Fibroblast of villous mesenchyme (primary cell): Measurements from ENCODE around the gene FAM229A. TPM values are rescaled to one million over a fixed set of nuclear protein-coding genes. Genes with fewer than 3 reads are reported as not detected.

Source experiments
- DNase-seq: peaks from one replicate; pipeline ENCODE4 v3.0.0-alpha.2; 2010; ENCODE audit warnings: low read depth
- H3K4me3 ChIP-seq: 2 replicates; pipeline ENCODE4 v1.5.1; 2011; ENCODE audit warnings: low read depth, mild to moderate bottlenecking, low read length
- total RNA-seq: library from RNA; depleted of rRNA; stranded (reverse); fragments of >200 nt; gene quantifications from 2 replicates; pipeline ENCODE4 v1.2.3, GENCODE V29; 2012
- TF ChIP-seq, protein P1 (sequence below): IDR thresholded peaks from 2 replicates; pipeline ENCODE4 v1.5.1; 2012; ENCODE audit warnings: low read depth, mild to moderate bottlenecking, low read length; ENCODE audit not compliant: insufficient read depth

FAM229A gene, protein sequence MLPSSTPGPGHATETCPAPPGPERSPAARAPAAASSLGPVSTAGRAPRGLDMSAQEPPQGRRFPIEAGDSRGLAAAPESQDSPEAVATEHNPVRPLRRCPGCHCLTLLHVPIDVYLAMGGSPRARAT
- 1.3 TPM in 2 replicates for total RNA-seq

DNA sequence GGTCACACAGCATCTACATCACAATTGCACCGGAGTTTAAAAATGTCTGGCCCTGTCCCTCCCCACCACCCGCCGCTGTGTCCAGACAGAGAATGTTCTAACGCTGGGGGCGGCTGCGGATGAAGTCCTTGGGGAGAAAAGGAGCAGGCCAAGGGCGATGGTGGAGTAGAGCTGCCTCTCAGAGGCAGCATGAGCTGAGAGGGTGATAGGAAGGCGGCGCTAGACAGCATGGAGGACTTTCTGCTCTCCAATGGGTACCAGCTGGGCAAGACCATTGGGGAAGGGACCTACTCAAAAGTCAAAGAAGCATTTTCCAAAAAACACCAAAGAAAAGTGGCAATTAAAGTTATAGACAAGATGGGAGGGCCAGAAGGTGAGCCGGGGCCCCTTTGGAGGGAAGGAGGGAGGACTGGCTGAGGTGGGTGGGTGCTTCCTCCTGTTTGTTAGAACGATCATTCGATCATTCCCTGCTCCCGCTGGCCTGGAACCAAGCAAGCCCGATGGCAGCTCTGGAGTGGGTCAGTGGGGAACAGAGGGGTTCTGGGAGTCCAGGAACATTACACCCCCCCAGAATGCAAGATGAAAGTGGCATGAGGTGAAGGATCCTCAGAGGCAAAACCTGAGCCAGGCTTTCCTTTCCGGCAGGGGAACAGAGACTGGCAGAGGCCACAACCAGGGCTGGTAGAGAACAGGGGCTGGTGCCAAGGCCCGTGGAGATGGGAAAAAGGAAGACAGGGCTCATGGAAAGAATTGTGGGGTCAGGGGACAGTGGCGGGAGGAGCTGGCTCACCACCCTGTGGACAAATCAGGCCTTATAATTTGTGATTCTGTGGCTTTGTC lies at the start of gene FAM229A, which contains the start of gene TSSK3:
Gene FAM229A, minus strand, starts transcription at position 12 of the 840 bp plus-strand sequence. CDS start 394 bp downstream, outside the sequence.
Gene TSSK3, plus strand, starts transcription at position 66 of the 840 bp plus-strand sequence. Its CDS starts 163 bp downstream, at position 229.
- TF ChIP-seq, protein P1, sequence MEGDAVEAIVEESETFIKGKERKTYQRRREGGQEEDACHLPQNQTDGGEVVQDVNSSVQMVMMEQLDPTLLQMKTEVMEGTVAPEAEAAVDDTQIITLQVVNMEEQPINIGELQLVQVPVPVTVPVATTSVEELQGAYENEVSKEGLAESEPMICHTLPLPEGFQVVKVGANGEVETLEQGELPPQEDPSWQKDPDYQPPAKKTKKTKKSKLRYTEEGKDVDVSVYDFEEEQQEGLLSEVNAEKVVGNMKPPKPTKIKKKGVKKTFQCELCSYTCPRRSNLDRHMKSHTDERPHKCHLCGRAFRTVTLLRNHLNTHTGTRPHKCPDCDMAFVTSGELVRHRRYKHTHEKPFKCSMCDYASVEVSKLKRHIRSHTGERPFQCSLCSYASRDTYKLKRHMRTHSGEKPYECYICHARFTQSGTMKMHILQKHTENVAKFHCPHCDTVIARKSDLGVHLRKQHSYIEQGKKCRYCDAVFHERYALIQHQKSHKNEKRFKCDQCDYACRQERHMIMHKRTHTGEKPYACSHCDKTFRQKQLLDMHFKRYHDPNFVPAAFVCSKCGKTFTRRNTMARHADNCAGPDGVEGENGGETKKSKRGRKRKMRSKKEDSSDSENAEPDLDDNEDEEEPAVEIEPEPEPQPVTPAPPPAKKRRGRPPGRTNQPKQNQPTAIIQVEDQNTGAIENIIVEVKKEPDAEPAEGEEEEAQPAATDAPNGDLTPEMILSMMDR = no peak
- H3K4me3 ChIP-seq = peak within 1 kb of the TSS; percentile 45
- DNase-seq = no peak

DNA sequence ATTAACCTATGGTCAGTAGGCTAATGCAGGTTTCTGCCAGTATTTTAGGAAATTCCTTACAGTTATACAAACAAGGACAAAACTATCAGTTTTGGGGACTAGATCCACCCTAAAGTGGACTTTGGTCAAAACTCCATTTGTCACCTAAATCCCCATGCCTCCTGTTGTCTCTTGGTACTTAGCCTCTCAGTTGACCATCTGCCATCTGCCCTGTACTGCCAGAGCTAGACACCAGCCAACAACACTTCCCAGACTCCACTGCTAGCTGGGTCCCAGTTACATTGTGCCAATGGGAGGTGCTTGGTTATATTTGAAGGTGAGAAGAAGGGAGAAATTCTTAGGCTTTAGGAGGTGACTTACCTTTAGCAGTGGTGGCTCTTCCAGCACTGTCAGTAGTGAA lies 49.0 kb upstream of the FAM229A start:
- TF ChIP-seq, protein P1 = no peak
- no peak for DNase-seq

DNA sequence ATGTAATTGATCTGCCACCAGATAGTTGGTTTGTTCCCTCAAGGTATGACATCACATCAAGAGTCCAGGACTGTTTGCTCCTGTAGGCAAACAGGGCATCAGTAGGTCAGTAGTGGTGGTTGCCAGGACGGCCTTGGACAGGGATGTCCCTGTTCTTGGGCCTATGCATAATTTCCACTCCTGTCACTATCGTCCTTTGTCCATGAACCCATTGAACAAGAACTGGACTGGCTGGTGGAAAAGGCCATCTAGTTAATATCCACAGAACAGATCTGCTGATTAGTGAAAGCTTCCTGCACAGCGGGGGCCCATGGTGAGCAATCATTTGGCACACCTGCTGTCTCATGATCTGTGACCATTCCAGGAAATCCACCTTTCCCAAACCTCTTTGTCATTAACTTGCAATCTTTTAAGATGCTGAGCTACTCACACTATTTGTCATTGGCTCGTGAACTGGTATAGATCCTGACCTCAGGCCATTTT lies 44.4 kb upstream of the FAM229A start:
- TF ChIP-seq, protein P1 = no peak
- DNase-seq = no peak
- H3K4me3 ChIP-seq = no peak overlapping the region

More for the DNA sequence above, 49.0 kb upstream of the FAM229A start:
- no peak overlapping the region for H3K4me3 ChIP-seq

DNA sequence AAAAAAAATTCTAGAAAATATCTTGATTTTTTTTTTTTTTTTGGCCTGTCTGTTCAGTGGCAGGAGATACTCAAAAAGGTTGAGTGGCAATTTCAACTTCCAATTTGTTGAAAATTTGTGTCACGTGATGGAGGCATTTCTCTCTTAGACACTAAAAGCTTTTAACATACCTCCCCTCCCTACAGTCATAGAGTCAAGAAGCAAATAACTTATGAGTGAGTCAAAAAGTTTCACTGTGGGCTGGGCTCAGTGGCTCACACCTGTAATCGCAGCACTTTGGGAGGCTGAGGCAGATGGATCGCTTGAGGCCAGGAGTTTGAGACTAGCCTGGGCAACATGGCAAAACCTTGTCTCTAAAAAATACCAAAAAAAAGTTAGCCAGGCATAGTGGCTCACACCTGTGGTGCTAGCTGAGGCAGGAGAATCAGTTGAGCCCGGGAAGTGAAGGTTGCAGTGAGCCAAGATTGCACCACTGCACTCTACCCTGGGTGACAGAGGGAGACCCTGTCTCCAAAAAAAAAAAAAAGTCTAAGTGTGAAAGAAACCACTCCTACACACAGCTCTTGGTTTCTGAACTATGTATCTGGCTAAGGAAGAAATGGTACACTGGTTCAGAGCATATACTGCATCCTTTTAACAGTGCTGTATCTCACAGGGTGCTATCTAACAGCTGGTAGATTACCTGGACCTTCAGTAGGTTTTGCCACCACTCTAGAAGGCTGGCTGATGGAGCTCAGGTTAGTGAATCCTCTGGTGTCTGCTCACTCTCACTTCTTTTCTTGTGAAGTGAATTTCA lies 43.6 kb upstream of the FAM229A start:
- H3K4me3 ChIP-seq = no peak overlapping the region
- TF ChIP-seq, protein P1 = no peak
- no peak for DNase-seq

DNA sequence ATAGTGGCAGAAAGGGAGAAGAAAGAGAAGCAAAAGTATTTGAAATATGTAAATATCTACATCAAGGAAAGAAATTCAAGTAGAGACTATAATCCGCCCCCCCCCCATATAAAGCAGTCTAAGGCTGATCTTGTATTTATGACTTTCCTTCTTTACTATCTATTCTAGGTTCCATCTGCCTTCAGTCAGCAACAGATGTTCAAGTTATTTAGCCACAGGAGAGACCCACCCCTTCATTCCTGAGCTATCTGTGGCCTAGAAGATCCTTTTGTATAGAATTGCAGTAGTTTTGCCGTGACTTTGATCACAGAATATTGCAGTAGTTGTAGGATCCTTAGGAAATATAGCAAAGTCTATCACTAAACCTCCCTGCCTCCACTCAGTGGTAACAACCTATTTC lies 42.7 kb upstream of the FAM229A start:
- peak; percentile 82 for DNase-seq
- TF ChIP-seq, protein P1 = no peak
- no peak overlapping the region for H3K4me3 ChIP-seq

DNA sequence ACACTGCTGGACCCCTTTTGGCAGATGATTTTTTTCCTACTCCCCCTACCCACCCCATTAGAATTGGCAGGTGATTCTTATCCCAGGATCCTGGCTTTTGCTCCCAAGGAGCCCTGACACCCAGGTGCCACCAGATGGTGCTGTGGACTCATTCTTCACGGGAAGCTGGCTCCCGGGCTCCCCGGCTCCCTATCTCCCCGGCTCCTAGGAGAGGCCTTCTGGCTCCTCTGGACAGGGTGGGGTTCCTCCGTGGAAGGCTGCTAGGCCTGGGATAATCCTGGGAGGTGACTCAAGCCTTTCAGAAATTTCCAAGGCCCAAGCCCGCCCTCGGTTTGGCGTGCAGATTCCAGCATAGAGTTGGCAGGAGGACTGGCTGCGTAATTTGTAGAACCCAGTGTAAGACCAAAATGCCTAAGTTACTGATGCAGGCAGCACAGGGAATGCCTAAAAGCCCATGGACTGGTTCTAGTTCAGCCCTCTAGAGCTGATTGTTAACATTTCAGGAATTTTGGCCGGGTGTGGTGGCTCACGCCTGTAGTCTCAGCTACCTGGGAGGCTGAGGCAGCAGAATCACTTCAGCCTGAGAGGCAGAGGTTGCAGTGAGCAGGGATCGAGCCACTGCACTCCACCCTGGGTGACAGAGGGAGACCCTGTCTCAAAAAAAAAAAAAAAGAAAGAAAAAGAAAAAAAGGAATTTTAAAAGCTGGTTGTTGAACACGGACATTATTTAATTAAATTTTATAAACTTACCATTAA lies 38.8 kb upstream of the FAM229A start:
- peak; percentile 94 for DNase-seq
- TF ChIP-seq, protein P1 = peak; percentile 98
- no peak overlapping the region for H3K4me3 ChIP-seq
